HG03457 (cell line): ENCODE measurements around the gene BNIPL.

Experiments used
- ATAC-seq: cut with Tn5 transposase; IDR thresholded peaks from one replicate; pipeline ENCODE4 v1.9.1; 2021; ENCODE audit warnings: moderate number of reproducible peaks; ENCODE audit not compliant: unreplicated experiment

The BNIPL gene

DNA sequence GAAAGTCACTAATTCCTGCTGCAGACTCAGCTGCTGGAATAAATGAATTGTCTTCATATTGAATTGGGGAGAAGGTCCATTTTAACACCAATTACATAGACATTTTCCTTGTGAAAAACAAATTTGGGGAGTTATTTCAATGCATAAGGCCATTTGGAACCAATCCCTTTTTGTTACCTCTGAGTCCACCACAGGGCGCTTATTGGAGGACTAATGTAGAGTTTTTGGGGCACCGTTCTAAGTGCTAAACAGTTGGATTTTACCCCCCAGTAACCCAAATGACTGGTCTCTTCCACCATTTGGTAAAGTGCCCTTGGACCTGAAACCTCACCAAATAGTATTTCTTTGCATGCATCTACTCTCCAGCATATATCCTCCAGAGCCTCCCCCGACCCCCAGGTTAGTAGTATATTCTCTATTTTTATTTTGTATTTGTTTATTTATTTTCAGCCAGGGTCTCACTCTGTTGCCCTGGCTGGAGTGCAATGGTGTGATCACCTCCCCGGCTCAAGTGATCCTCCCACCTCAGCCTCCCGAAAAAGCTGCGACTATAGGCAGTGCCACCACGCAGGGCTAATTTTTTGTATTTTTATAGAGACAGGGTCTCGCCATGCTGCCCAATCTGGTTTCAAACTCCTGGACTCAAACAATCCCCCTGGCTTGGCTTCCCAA, 26.6 kb upstream of the BNIPL start:
- no peak for ATAC-seq

DNA sequence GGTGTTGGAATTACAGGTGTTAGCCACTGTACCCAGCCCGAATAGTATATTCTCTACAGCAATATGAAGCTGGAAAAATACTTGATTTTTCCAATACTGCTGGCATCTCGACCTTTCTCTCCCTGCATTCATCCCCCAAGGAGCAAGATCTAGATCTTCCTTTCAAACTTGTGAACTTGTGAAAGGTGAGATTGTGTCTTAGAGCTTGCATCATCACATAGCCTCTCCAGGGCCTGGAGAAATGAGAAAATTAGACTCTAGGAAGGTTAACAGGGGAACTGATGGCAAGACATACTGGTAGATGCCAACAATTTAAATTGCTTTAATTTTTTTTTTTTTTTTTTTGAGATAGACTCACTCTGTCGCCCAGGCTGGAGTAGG, 26.1 kb upstream of the BNIPL start:
- no peak for ATAC-seq

DNA sequence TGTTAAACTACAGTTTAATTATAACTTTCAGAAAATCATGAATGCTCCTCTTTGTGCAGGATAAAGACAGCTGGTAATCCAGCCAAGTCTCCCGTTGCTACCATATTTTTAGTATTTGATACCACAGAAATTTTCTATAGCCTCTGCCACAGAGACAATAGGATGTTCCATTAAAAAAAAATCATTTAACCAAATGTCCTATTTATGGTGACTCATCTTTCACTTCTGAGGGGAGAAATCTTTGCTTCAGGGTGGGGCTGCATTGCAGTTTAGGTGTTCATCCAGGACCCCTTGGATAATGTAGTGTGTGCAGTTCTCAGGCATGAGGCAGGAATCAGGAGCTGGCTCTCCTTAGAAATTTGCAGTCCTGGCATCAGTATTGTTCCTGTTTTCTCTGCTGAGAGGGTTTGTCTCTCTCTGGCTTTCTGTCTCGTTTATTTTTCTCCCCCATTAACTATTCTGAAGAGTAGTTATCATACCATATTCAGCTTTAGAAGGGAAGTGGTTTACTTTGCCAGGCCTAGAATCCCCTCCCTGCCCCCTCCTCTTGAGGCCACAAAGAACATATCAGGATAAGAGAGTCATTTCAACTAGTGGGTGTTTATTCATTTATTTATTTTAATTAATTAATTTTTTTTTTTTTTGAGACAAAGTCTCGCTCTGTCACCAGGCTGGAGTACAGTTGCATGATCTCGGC, 25.1 kb upstream of the BNIPL start:
- ATAC-seq = no peak

DNA sequence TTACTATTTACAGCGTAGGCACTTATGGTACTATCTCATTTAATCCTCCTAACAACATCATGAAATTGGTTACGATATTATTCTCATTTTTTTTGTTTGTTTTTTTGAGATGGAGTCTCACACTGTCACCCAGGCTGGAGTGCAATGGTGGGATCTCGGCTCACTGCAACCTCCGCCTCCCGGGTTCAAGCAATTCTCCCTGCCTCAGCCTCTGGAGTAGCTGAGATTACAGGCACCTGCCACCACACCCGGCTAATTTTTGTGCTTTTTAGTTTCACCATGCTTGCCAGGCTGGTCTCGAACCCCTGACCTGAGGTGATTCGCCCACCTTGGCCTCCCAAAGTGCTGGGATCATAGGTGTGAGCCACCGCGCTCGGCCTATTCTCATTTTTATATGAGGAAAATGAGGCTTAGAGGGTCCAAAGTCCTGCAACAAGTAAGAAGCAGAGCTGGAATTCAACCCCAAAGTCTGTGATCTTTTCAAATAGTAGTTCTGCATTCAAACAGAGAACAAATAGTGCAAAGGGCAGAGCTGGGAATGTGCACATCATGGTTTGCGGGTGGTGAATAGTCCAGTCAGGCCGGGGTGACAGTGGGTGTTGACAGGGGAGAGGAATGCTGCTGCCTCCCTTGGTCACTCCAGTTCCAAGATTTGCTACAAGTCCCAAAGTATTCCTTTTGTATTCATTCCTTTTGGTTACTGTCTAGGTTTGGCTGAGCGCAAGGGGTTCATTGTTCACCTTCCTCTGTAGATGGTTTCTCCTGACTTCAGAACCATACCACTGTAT, 23.5 kb upstream of the BNIPL start:
- no peak for ATAC-seq

DNA sequence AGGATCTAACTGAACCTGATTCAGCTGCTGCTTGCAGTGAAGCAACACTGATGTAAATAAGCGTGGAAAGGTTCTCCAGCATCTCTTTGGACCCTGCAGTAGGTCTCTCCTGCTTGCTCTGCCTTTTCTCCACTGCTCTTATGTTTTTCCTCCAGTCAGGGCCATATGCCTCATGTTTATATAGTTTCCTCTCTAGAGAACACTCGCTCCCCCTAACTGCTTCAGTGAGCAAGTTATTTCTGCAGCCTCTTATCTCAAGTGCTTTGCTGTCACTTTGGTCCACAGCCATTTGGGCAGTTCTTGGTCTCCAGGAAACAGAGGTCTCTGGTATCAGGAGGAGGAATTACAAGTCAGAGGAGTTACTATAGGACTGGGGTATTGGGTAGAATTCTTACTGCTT, 22.9 kb upstream of the BNIPL start:
- ATAC-seq = no peak

DNA sequence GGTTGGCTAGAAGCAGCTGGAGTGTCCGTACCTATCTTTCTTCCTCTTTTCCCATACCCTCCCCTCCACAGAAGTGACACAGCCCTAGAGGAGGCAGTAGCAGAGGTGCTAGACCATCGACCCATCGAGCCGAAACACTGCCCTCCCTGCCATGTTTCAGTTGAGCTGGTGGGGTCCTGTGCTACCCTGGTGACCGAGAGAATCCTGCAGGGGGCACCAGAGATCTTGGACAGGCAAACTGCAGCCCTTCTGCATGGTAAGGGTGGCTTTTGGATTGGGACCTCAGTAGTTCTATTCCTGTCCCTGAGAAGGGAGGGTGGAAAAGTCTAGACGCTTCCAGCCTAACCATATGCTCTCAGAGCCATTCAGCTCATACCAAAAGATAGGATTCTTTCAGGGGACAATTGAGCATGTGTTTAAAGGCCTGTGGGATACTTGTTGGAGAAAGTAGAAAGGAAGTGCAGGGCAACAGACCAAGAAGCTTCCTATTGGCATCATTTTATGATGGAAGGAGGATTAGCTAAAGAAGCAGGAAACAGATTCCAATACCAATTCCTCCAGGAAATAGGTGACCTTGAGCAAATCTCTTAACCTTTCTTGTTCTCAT, 11.7 kb upstream of the BNIPL start:
- ATAC-seq = no peak

DNA sequence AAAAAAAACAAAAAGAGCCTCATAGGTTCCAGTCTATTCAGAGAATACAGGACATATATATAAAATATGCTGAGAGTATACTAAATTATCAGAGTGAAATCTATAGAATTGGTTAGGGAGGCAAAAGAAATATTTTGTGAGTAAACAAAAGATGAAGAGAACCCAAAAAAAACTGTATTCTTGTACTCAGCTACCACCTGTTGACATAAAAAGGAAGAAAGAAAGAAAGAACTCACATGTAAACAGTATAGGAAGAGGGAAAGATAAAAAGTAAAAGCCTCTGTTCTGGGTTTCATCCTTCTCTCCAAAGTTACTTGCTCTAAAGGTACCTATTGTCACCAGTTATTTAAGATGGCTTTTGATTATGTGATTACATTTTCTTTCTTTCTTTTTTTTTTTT, 9.9 kb upstream of the BNIPL start:
- ATAC-seq = no peak

DNA sequence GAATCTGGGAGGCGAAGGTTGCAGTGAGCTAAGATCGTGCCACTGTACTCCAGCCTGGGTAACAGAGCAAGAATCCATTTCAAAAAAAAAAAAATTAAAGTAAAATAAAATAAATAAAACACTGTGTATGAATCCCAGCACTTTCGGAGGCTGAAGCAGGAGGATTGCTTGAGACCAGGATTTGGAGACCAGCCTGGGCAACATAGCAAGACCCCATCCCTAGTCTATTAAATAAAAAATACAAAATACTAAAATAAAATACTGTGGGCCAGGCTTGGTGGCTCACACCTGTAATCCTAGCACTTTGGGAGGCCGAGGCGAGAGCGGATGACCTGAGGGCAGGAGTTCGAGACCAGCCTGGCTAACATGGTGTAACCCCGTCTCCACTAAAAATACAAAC, 4.2 kb upstream of the BNIPL start:
- no peak for ATAC-seq

DNA sequence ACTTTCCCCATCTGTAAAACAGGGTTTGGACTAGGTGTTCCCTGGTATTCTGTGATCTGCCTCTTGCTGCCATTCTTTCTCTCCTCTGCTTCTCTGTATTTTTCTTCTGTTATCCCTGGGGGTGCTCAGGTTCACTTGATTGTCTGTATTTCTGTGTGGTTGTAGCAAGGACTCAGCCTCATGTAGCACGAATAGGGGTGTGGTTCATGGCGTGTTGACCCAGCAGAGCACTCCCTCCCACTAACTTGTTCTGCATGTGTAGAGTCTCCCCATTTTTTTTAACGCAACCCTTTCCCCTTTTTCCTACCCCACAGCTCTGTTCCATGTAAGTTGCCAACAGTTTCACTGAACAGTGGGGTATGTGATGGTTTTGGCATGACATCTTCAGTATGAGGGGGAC, 1.2 kb upstream of the BNIPL start:
- no peak for ATAC-seq

DNA sequence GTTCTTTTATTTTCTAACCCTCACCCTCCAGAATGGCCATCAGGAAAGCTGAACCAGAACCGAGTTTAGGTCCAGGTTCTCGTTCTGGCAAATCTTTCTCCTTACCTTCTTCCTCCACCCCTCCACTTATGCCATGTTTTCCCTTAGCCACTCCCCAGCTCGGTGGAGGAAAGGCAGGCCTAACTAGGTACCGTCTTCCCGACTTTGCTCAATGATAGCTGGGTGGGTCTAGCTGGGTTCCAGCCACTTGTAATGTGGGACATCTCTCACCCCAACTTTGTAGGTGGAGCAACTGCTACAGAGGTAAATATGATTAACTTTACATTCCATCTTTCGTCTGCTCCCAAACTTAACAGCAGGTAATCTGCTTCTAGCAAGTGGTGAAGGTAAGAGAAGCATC, 646 bp downstream of the BNIPL start:
- ATAC-seq = no peak

DNA sequence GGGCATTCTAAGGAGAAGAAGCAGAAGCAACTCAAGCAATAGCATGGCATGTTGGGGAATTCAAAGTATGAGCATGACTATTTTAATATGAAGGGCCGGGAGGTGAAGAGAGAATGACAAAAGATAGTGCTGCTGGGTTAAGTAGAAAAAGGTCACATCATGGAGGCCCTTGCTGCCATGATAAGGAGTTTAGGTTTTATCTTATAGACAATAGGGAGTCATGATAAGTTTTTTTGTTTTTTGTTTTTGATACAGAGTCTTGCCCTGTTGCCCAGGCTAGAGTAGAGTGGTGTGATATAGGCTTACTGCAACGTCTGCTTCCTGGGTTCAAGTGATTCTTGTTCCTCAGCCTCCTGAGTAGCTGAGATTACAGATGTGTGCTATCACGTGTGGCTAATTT, 3.1 kb downstream of the BNIPL start:
- no peak for ATAC-seq

DNA sequence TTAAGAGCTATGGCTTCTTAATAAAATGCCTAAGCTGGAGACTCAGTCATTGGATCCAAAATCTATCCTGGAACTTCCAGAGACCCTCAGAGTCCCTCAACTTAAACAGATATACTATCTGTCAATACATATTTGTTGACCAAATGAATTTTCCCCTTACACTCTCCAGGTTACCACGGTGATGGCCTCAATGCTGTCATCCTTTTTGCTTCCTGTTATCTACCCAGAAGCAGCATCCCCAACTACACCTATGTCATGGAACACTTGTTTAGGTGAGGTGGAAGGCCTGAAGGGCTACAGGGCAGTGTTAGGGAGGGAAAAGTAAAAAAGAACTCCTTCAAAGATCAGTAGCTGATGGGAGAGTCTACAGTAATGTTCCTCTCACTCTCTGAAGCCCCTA, 6.8 kb downstream of the BNIPL start:
- no peak for ATAC-seq

DNA sequence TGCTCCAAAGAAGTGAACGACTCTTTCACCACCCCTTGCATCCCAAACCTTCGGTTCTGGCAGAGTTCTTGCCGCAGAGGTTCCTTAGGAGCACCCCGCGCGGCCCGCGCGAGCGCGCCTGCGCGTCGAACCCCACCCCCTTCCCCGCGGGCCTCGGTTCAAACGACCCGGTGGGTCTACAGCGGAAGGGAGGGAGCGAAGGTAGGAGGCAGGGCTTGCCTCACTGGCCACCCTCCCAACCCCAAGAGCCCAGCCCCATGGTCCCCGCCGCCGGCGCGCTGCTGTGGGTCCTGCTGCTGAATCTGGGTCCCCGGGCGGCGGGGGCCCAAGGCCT, 11.2 kb downstream of the BNIPL start, which contains the start of gene C1orf56:
C1orf56 (plus strand) TSS at position 161 of the 334 bp plus-strand sequence; CDS start at position 258, 97 bp downstream.
- ATAC-seq = no peak

DNA sequence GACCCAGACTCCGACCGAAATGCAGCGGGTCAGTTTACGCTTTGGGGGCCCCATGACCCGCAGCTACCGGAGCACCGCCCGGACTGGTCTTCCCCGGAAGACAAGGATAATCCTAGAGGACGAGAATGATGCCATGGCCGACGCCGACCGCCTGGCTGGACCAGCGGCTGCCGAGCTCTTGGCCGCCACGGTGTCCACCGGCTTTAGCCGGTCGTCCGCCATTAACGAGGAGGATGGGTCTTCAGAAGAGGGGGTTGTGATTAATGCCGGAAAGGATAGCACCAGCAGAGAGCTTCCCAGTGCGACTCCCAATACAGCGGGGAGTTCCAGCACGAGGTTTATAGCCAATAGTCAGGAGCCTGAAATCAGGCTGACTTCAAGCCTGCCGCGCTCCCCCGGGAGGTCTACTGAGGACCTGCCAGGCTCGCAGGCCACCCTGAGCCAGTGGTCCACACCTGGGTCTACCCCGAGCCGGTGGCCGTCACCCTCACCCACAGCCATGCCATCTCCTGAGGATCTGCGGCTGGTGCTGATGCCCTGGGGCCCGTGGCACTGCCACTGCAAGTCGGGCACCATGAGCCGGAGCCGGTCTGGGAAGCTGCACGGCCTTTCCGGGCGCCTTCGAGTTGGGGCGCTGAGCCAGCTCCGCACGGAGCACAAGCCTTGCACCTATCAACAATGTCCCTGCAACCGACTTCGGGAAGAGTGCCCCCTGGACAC, 11.7 kb downstream of the BNIPL start:
- ATAC-seq = peak; percentile 42

DNA sequence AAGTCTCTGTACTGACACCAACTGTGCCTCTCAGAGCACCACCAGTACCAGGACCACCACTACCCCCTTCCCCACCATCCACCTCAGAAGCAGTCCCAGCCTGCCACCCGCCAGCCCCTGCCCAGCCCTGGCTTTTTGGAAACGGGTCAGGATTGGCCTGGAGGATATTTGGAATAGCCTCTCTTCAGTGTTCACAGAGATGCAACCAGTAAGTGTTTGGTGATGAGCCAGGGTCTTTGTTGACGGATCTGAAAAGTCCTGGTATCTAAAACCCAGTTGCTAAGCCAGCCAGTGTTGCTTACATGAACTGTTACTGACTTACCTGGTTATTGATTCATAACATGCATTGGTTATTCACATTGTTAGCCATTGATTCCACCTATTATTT, 12.3 kb downstream of the BNIPL start:
- no peak for ATAC-seq

DNA sequence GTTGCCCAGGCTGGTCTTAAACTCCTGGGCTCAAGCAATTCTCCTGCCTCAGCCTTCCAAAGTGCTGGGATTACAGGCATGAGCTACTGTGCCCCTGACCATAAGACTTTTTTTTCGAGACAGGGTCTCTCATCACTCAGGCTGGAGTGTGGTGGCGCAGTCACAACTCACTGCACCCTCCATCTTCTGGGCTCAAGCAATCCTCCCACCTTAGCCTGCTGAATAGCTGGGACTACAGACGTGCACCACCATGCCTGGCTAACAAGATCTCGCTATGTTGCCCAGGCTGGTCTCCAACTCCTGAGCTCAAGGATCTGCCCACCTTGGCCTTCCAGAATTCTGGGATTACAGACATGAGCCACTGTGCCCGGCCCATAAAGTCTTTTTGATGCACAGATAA, 13.1 kb downstream of the BNIPL start:
- ATAC-seq = no peak

DNA sequence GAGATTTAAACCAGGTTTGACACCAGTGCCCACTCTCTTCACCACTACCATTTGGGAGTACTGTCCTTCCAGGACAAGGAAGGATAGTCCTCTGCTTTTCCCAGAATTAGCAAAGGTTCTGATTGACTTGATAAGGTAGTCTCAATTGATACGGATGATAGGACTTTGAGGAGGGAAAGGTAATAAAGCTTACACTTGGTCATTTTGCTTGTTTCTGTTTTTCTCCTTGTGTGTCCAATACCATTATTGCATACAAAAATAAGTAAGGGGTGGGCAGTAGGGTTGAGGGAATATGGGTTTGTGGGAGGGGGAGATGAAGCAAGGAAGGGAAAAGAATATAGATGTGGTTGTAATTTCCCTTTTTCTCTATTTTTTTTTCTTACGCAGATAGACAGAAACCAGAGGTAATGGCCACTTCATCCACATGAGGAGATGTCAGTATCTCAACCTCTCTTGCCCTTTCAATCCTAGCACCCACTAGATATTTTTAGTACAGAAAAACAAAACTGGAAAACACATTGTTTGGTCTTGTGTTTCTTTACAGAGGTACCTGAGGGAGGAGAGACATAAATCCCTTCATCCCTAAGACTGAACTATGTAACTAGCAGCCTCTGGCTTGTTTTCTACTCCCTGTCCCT, 13.8 kb downstream of the BNIPL start:
- ATAC-seq = no peak

DNA sequence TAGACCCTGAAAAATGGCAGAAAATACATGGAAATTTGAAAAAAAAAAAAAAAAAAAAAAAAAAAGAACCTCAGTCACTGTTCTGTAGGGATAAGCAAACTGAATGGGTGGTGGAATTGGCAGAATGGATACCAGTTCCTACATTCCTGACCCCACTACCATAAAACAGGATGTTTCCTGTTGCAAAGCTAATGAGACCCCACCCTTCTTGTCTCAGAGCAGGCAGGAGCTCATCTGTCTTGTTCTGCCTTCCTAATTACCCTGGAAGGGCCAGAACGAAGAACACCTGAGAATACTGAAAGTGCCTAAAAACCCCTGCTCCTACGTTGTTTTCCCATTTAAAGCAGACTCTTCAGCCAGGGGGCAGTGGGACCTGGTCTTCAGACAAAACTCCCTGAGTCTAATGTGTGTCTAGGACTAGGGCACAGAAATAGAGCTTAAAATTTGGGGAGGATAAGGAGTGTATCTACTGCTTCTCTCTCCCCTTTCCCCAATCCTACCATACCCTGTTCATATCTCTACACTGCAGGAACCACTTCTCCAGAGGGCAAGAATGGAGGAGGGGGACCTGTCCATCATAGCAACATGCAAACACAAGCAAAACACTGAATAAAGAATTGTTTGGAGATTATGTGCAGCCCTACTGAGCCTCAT, 15.1 kb downstream of the BNIPL start:
- no peak for ATAC-seq

DNA sequence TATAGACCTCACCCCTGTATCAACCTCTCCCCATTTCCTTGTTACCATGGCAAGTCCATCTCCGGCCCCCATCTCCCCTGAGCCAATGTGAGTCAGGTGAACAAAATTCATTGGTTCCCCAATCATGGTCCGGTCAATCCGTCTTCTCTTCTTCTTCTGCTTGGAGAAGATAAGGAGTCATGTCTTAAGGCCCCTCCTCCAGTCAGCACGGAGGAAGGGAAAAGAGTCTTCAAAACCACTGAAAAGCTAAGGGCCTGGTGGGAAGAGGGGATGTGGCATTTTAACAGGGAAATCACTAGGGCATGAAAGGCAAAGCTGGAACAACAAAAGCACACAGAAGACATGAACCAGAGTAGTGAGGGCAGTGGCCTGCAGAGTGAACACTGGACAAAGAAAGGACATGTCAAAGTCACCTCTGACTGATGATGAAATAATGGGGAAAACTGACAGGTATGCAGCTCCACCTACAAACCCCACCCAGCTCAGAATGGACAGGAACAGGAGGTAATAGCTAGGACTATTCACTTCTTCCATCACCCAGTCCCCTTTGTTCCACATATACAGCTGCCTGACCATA, 18.7 kb downstream of the BNIPL start:
- ATAC-seq = no peak

DNA sequence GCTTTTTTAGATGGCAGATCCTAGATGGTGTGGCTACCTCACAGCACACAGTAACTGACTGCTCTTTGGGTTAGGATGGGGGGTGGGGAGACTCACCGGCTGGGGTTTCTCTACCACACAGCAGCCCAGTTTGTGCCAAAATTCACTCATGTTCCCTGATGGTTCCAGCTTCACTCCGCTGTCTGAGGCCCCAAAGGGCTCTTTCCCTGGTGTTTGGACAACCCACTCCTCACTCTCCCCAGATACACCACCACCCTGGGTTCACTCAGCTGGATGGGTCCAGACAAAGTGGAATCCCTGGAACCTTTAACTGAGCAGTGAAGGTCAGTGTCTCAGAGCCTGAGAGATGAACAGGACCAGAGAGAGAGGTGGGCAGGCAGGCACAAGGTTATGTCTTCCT, 19.2 kb downstream of the BNIPL start:
- ATAC-seq = no peak
